ENCODE measurements around the gene CA9.

DNA sequence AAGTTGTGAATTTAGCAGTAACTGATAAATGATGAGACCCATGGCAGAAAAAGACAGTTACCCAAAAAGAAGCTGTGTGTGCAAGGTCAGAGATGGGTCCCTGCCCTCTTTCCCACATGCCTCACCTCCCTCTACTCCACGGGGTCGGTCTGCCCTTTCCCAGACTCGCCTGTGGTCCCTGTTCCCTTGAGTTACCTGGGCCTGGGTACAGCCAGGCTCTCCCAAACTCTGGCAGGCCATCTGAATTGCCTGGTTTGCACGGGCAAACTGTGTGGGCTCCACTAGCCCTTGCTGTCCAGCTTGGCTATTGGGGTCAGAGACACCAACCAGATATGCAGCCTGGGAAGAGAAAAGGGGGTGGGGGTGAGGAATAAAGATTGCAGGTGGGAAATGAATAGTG lies 34.4 kb downstream of the CA9 start:
- TF ChIP-seq, protein P1, sequence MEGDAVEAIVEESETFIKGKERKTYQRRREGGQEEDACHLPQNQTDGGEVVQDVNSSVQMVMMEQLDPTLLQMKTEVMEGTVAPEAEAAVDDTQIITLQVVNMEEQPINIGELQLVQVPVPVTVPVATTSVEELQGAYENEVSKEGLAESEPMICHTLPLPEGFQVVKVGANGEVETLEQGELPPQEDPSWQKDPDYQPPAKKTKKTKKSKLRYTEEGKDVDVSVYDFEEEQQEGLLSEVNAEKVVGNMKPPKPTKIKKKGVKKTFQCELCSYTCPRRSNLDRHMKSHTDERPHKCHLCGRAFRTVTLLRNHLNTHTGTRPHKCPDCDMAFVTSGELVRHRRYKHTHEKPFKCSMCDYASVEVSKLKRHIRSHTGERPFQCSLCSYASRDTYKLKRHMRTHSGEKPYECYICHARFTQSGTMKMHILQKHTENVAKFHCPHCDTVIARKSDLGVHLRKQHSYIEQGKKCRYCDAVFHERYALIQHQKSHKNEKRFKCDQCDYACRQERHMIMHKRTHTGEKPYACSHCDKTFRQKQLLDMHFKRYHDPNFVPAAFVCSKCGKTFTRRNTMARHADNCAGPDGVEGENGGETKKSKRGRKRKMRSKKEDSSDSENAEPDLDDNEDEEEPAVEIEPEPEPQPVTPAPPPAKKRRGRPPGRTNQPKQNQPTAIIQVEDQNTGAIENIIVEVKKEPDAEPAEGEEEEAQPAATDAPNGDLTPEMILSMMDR (conservative IDR thresholded peaks at IDR 0.05): no peak
- TF ChIP-seq EZH2 (IDR thresholded peaks at IDR 0.05; ENCODE audit: low read depth): no peak
